ENCODE results near the gene TBC1D17.

Gene TBC1D17

GRCh38 chr19:49879243-49879963, 1.9 kb downstream of the TBC1D17 start:
- DNase-seq: no peak

DNA sequence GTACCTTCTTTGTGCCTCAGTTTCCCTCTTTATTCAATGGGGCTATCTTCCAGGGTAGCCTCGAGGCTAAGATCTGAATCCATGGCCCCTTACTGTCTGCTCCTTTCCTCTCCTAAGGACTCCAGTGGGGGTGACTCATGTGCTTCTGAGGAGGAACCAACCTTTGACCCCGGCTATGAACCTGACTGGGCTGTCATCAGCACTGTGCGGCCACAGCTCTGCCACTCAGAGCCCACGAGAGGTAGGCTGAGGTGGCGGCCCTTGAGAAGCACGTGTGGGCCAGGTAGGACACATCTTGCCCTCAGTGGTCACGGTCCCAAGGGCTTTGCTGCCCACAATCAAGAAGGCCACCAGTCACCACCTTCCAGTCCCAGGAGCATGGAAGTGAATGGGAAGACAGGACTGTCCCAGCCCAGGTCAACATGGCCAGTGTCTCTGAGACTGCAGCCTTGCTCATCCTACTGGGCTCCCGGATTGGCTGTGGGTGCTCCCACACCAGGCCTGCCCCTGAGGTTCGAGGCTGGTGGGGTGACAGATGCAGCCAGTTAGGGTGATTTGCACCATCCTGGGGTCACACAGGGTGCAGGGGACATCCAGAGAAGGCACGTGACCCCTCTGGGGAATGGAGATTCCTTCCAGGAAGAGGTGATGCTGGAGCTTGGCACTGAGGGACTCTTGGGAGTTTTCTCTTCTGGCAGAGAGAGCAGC, 2.8 kb downstream of the TBC1D17 start:
- no peak for DNase-seq

- no peak for DNase-seq
Observed at GRCh38 chr19:49881186-49881585, 3.7 kb downstream of the TBC1D17 start.

- no peak for DNase-seq
Observed at GRCh38 chr19:49881672-49882394, 4.3 kb downstream of the TBC1D17 start.

DNA sequence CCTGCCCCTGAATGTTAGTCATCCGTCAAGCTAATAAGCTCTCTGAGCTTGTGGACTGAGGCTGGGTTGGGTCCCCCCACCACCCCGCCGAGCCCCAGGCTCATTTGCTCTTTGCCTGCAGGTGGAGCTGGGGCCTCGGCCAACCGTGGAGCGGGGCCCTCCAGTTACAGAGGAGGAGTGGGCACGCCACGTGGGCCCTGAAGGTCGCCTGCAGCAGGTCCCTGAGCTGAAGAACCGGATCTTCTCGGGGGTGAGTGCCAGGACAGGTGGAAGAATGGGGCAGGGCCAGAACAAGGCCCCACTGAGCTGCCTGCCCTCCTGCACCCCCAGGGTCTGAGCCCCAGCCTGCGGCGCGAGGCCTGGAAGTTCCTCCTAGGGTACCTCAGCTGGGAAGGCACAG, 5.1 kb downstream of the TBC1D17 start:
- no peak for DNase-seq

- no peak for DNase-seq
Observed at GRCh38 chr19:49883094-49883493, 5.6 kb downstream of the TBC1D17 start.

DNA sequence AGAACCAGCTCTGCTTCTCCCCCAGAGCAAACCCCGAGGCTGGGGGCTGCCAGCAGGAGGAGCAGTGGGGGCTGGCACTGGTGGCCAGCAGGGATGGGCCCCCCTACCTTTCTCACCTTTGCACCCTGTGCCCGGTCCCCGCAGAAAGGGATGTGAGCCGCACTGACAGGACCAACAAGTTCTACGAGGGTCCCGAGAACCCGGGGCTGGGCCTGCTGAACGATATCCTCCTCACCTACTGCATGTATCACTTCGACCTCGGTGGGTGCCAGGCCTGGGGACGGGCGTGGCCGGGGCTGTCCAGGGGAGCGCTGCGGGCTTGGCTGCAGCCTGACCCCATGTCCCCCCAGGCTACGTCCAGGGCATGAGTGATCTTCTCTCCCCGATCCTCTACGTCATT, 6.6 kb downstream of the TBC1D17 start:
- no peak for DNase-seq

- no peak for DNase-seq
Observed at GRCh38 chr19:49884760-49885159, 7.3 kb downstream of the TBC1D17 start.

GRCh38 chr19:49887037-49887664, 9.6 kb downstream of the TBC1D17 start:
- peak; percentile 44 for DNase-seq

GRCh38 chr19:49887665-49888509, 10.4 kb downstream of the TBC1D17 start:
- peak; percentile 62 for DNase-seq

GRCh38 chr19:49888510-49888824, 11.0 kb downstream of the TBC1D17 start:
- DNase-seq: peak; percentile 19

DNA sequence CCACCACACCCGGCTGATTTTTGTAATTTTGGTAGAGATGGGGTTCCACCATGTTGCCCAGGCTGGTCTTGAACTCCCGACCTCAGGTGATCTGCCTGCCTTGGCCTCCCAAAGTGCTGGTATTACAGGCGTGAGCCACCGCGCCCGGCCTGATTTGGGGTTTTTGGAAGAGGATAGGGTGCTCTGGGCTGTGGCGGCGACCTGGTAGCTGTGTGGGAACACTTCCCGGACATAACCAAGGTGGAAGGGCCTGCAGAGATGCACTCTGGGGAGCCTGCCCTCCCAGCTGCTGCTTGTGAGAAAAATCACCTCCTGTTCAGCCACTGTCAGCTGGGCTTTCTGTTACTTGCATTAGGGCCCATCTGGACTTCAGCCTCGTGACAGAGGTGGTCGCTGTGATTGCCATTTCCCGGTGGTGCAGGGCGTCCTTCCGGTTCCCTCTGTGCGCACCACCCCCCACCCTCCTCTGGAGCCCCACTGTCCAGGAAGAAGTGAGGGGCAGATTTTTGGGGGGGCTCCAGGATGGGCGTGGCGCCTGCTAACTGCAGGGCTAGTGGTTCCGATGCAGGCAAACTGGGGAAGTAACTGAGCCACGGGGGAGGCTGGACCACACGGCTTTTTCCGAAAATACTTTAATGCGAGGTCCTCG, 11.7 kb downstream of the TBC1D17 start:
- no peak for DNase-seq

- no peak for DNase-seq
Observed at GRCh38 chr19:49889687-49890348, 12.3 kb downstream of the TBC1D17 start.

- DNase-seq: no peak
Observed at GRCh38 chr19:49890349-49891311, 13.1 kb downstream of the TBC1D17 start.

- DNase-seq: no peak
Observed at GRCh38 chr19:49891393-49891792, 13.9 kb downstream of the TBC1D17 start.

DNA sequence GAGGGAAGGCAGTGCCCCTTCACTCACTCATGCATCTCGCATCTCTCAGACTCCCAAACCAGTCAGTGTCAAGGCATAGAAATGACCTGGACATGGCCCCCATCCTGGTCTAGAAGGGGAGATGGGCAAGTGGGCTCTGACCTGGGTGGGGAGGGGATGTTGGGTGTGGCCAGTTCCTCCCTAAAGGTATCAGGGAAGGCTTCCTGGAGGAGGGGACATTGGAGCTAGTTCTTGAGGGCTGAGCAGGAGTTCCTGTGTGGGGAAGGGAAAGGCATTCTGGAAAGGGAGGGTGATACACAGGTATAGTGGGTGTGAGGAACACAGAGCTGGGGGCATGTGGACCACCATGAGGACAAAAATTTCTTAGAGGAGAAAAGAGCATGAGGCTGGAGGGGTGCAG, 15.2 kb downstream of the TBC1D17 start:
- no peak for DNase-seq

GRCh38 chr19:49894011-49894664, 16.6 kb downstream of the TBC1D17 start:
- DNase-seq: no peak

DNA sequence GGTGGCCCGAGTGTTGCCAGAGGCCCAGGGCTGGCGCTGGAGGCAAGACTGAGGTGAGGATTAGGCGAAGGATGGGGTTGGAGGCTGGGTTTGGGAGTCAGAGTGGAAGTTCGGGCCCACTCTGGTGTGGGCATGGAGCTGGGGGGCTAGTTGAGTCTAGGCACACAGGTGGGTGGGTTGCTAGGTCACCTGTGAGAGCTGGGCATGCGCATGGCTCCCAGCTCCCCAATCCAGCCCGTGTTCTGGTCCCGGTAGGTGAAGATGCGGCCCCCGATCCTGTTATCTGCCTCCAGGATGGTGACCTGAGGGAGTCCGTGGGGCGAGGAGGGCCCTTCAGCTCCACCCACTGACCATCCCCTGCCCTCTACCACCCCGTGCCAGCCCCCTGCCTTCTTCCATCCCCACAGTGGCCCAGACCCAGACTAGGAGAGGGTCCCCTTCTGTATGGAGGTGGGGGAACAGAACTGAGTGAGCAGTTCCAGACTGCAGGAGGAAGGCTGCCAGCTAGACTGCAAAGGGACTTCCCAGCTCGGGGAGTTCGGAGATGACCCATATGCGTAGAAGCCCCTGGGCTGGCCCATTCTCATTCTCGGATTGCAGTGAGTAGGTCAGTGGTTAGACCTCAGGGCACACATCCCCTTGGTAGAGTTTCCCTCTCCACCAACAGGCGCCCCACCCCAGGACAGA, 17.5 kb downstream of the TBC1D17 start:
- DNase-seq: no peak
